Measurements from ENCODE around the gene TOR1AIP2. TPM values are rescaled to one million over a fixed set of nuclear protein-coding genes. Genes with fewer than 3 reads are reported as not detected.

The TOR1AIP2 gene
- polyA plus RNA-seq, 2 of the 4 experiments (the other 2 are of a cell fraction) = 17.1 to 35.0 TPM

- no peaks in the 10 kb centered on the region for H3K9me3 ChIP-seq
- WGBS (ENCODE audit: missing lambda C conversion rate) = 89% methylated on average over 3 of the region's 3 CpGs
- no peak overlapping the region for H3K4me3 ChIP-seq
- no peaks in the 10 kb centered on the region for H3K4me1 ChIP-seq
- TF ChIP-seq RAD21 (conservative IDR thresholded peaks at IDR 0.05 in 1 of 2, IDR thresholded peaks at IDR 0.05 in 1 of 2) (no peak), ZFP36 (IDR thresholded peaks at IDR 0.05; ENCODE audit: borderline replicate concordance, partially characterized antibody) (no peak), HMGXB4 (CRISPR knock-in tag; IDR thresholded peaks at IDR 0.05; ENCODE audit: borderline replicate concordance) (no peak), JUNB (IDR thresholded peaks at IDR 0.05) (no peak), RCOR1 (IDR thresholded peaks at IDR 0.05; ENCODE audit: low read depth, low read length) (no peak)
- no peak for DNase-seq (ENCODE audit: low read depth in 1 of 2, low spot score in 1 of 2)
- ATAC-seq = no peak
- H3K27ac ChIP-seq = no peak overlapping the region
- ChIA-PET POLR2A (interaction anchor here (0.7 to 2.1 kb wide), 2 partner anchors 23 to 29 kb away, joined by 4 to 10 read pairs; partner anchors contain the start of gene TOR1AIP1), CTCF (interaction anchor here (0.6 to 0.7 kb wide), 3 partner anchors 13 to 382 kb away, joined by 3 to 4 read pairs (median 3); no protein-coding TSS in a partner anchor)
- no peak for FAIRE-seq
- H3K4me2 ChIP-seq = no peak overlapping the region
Measured at GRCh38 chr1:179911812-179912211, 34.2 kb upstream of the TOR1AIP2 start.

DNA sequence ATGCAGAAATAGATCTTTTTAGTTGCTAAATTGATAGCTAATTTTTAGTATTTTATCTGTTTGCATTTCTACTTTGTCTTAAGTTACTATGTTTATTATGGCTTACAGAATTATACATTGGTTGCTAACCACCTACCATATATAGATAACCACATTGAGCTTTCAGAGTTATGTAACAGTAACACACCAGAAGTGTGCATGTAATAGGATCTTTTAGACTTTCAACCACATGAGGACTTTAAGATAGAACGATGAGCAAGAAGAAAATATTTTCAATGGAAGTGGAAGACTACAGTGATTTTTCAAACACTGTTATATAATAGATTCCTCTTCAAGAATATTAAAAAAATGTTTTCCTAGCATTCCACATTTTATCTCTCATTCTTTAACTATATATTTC lies 33.3 kb upstream of the TOR1AIP2 start:
- H3K9me3 ChIP-seq = no peaks in the 10 kb centered on the region
- no peak for FAIRE-seq
- H3K4me3 ChIP-seq = no peak overlapping the region
- POLR2A ChIA-PET = interaction anchor here (2.1 kb wide), 1 partner anchor 28 kb away, joined by 10 read pairs; the partner anchor contains the start of gene TOR1AIP1
- no peak for DNase-seq (ENCODE audit: low read depth in 1 of 2, low spot score in 1 of 2)
- CTCF ChIA-PET = interaction anchor here (0.7 to 1.3 kb wide), 2 partner anchors 11 to 14 kb away, joined by 3 read pairs; no protein-coding TSS in a partner anchor
- no peak overlapping the region for H3K27ac ChIP-seq
- TF ChIP-seq CEBPB (IDR thresholded peaks at IDR 0.05) = no peak
- TF ChIP-seq, protein P1, sequence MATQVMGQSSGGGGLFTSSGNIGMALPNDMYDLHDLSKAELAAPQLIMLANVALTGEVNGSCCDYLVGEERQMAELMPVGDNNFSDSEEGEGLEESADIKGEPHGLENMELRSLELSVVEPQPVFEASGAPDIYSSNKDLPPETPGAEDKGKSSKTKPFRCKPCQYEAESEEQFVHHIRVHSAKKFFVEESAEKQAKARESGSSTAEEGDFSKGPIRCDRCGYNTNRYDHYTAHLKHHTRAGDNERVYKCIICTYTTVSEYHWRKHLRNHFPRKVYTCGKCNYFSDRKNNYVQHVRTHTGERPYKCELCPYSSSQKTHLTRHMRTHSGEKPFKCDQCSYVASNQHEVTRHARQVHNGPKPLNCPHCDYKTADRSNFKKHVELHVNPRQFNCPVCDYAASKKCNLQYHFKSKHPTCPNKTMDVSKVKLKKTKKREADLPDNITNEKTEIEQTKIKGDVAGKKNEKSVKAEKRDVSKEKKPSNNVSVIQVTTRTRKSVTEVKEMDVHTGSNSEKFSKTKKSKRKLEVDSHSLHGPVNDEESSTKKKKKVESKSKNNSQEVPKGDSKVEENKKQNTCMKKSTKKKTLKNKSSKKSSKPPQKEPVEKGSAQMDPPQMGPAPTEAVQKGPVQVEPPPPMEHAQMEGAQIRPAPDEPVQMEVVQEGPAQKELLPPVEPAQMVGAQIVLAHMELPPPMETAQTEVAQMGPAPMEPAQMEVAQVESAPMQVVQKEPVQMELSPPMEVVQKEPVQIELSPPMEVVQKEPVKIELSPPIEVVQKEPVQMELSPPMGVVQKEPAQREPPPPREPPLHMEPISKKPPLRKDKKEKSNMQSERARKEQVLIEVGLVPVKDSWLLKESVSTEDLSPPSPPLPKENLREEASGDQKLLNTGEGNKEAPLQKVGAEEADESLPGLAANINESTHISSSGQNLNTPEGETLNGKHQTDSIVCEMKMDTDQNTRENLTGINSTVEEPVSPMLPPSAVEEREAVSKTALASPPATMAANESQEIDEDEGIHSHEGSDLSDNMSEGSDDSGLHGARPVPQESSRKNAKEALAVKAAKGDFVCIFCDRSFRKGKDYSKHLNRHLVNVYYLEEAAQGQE (IDR thresholded peaks at IDR 0.05) = no peak
- TF ChIP-seq KDM5A (IDR thresholded peaks at IDR 0.05) = no peak
- TF ChIP-seq, protein P2, sequence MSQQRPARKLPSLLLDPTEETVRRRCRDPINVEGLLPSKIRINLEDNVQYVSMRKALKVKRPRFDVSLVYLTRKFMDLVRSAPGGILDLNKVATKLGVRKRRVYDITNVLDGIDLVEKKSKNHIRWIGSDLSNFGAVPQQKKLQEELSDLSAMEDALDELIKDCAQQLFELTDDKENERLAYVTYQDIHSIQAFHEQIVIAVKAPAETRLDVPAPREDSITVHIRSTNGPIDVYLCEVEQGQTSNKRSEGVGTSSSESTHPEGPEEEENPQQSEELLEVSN (IDR thresholded peaks at IDR 0.05; ENCODE audit: borderline replicate concordance, low read depth) = no peak
- no peak for TF ChIP-seq RNF2 (IDR thresholded peaks at IDR 0.05; ENCODE audit: borderline replicate concordance, low read depth)
- no peak for TF ChIP-seq CBX8 (IDR thresholded peaks at IDR 0.05)
- TF ChIP-seq, protein P3, sequence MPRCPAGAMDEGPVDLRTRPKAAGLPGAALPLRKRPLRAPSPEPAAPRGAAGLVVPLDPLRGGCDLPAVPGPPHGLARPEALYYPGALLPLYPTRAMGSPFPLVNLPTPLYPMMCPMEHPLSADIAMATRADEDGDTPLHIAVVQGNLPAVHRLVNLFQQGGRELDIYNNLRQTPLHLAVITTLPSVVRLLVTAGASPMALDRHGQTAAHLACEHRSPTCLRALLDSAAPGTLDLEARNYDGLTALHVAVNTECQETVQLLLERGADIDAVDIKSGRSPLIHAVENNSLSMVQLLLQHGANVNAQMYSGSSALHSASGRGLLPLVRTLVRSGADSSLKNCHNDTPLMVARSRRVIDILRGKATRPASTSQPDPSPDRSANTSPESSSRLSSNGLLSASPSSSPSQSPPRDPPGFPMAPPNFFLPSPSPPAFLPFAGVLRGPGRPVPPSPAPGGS (IDR thresholded peaks at IDR 0.05) = no peak
- no peak for TF ChIP-seq ESRRA (IDR thresholded peaks at IDR 0.05; ENCODE audit: borderline replicate concordance, low read length)
- no peak for TF ChIP-seq HOXB5 (CRISPR knock-in tag; IDR thresholded peaks at IDR 0.05)
- no peak for TF ChIP-seq EHF (CRISPR knock-in tag; IDR thresholded peaks at IDR 0.05)
- TF ChIP-seq POLR2A (IDR thresholded peaks at IDR 0.05; ENCODE audit: low read length) = no peak
- TF ChIP-seq HOXA7 (CRISPR knock-in tag; IDR thresholded peaks at IDR 0.05) = no peak
- no peak for TF ChIP-seq CBX2 (IDR thresholded peaks at IDR 0.05; ENCODE audit: borderline replicate concordance, low read depth)
- no peaks in the 10 kb centered on the region for H3K4me1 ChIP-seq
- no peak overlapping the region for H3K4me2 ChIP-seq
- no peak for ATAC-seq
- WGBS (ENCODE audit: missing lambda C conversion rate) = 90% methylated on average over 1 of the region's 1 CpG

All from A549 (cell line).